HG02588 (cell line): Measurements from ENCODE around the gene TTC28.

ENCODE experiments used
- ATAC-seq: cut with Tn5 transposase; IDR thresholded peaks from one replicate; pipeline ENCODE4 v1.9.1; 2021; ENCODE audit warnings: mild to moderate bottlenecking, moderate library complexity; ENCODE audit not compliant: unreplicated experiment

TTC28 gene

GRCh38 chr22:28417431-28417830 is 262.2 kb downstream of the TTC28 start:
- no peak for ATAC-seq

GRCh38 chr22:28414913-28415312 is 264.7 kb downstream of the TTC28 start:
- no peak for ATAC-seq

- ATAC-seq = no peak
Observed at GRCh38 chr22:28413612-28414399, 265.8 kb downstream of the TTC28 start.

- no peak for ATAC-seq
Observed at GRCh38 chr22:28412109-28412508, 267.5 kb downstream of the TTC28 start.

GRCh38 chr22:28411125-28411524 is 268.5 kb downstream of the TTC28 start:
- ATAC-seq = no peak

GRCh38 chr22:28410050-28410816 is 269.4 kb downstream of the TTC28 start:
- no peak for ATAC-seq

GRCh38 chr22:28408709-28409108 is 270.9 kb downstream of the TTC28 start:
- no peak for ATAC-seq

GRCh38 chr22:28407645-28408044 is 272.0 kb downstream of the TTC28 start:
- ATAC-seq = no peak

- ATAC-seq = no peak
Observed at GRCh38 chr22:28406246-28406645, 273.4 kb downstream of the TTC28 start.

GRCh38 chr22:28405588-28405987 is 274.1 kb downstream of the TTC28 start:
- no peak for ATAC-seq

GRCh38 chr22:28402539-28402938 is 277.1 kb downstream of the TTC28 start:
- no peak for ATAC-seq

GRCh38 chr22:28402060-28402459 is 277.6 kb downstream of the TTC28 start:
- ATAC-seq = no peak

- no peak for ATAC-seq
Observed at GRCh38 chr22:28398981-28399380, 280.7 kb downstream of the TTC28 start.

GRCh38 chr22:28398355-28398754 is 281.3 kb downstream of the TTC28 start:
- ATAC-seq = no peak

GRCh38 chr22:28397306-28397705 is 282.3 kb downstream of the TTC28 start:
- no peak for ATAC-seq

GRCh38 chr22:28395920-28396753 is 283.5 kb downstream of the TTC28 start:
- no peak for ATAC-seq

GRCh38 chr22:28395520-28395919 is 284.1 kb downstream of the TTC28 start:
- no peak for ATAC-seq

GRCh38 chr22:28394513-28395110 is 285.0 kb downstream of the TTC28 start:
- no peak for ATAC-seq

GRCh38 chr22:28381429-28382167 is 298.0 kb downstream of the TTC28 start:
- ATAC-seq = no peak

- ATAC-seq = no peak
Observed at GRCh38 chr22:28379951-28380350, 299.7 kb downstream of the TTC28 start.
